HG03159 (cell line): Measurements from ENCODE around the gene ZFP90.
"Not testable (repeated sequence)": the region's sequence is repeated elsewhere in the genome, so short reads cannot be mapped to it uniquely, and the experiment has no call there.

Experiments used
- ATAC-seq: cut with Tn5 transposase; IDR thresholded peaks from one replicate; pipeline ENCODE4 v1.9.1; 2021; ENCODE audit warnings: mild to moderate bottlenecking, moderate library complexity; ENCODE audit not compliant: unreplicated experiment

The ZFP90 gene

GRCh38 chr16:68517606-68518166 is 21.4 kb upstream of the ZFP90 start:
- ATAC-seq: no peak

DNA sequence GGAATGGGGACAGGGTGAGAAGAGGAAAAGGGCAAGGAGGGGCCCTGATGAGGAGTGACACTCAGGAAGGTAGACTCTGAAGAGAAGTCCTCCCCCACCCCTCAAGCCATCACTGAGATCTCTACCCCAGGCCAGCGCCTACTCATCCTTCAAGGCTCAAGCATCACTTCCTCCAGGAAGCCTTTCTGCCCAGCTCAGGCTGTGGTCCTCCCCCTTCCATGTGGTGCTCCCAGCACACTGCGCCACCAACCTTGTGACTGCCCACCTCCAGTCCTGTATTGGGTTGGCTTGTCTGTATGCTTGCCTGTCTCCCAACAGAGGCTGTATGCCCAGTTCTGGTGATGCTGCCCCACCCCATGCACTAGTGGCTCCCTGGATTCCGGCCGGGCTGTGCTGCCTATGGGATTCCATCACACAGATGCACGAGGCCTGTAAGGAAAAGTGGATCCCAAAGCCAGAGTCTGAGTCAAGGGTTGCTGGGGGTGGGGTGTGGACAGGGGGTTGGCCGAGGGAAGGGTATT is 19.8 kb upstream of the ZFP90 start:
- ATAC-seq: no peak

GRCh38 chr16:68520649-68521086 is 18.4 kb upstream of the ZFP90 start:
- ATAC-seq: peak; percentile 79

- ATAC-seq: no peak
These were observed 14.8 kb upstream of the ZFP90 start for GRCh38 chr16:68524069-68524820.

DNA sequence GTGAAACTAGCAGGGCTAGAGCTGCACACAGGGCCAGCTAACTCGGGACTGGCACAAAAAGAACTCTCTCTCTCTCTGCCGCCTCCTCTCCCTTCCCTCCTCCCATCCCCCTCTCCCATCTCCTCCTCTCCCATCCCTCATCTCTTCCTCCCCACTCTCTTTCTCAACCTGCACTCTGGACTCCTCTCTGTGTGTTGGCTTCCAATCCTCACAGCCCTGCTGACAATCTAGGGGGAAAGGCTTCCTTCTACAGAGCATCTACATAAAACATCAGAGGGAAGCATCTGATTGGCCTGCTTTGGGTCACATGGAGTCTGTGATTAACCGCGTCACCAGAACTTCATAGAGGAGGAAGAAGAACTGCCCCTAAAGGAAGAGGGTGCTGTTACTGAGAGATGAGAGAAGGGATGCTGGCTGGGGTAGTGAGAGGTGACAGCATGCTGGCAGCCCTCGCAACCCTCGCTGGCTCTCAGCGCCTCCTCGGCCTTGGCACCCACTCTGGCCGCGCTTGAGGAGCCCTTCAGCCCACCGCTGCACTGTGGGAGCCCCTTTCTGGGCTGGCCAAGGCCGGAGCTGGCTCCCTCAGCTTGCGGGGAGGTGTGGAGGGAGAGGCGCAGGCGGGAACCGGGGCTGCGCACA is 12.8 kb upstream of the ZFP90 start:
- ATAC-seq: no peak

- no peak for ATAC-seq
These were observed 12.3 kb upstream of the ZFP90 start for GRCh38 chr16:68526782-68527145.

- no peak for ATAC-seq
These were observed 10.9 kb upstream of the ZFP90 start for GRCh38 chr16:68528233-68528632.

DNA sequence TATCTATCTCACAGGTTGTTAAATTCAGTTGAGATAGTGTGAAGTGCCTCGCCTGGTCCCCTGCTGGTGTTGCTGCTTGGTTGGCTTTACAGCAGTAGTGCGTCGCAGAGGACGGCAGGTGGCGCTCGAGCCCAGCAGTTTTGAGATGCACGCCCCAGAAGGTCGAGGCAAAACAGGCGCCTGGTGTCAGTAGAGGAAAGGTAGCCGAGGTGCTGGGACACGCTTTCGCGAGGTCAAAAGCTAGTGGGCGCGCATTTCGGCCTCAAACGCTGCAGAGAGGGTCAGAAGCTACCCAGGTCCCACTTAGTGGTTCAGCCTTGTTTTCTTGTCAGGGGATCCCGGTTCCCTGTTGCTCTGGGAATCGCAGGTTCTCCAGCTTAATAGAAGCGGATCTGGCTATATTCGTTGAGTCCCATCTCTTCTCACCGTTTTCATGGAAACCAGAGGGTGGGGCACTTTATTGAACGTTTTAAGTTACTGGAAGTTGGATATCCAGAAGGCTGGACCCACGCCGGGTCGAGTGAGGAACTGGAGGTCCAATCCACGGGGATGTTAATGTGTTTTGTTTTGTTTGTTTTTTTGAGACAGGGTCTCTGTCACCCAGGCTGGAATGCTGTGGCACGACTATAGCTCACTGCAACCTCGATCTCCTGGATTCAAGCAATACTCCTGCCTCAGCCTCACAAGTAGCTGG is 10.3 kb upstream of the ZFP90 start:
- ATAC-seq: peak; percentile 77

DNA sequence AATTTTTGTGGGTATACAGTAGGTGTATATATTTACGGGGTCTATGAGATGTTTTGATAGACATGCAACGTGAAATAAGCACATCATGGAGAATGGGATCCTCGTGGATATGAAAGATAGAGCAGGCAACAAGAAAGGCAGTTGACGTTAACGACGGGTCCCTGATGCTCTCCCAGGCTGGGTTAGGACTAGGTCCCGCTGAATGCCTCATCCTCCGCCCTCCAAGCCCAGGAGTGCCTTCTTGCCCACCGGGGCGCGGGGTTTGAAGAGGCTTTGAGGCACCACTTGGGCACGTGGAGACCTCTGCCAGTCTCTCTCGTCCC is 9.5 kb upstream of the ZFP90 start:
- ATAC-seq: no peak

DNA sequence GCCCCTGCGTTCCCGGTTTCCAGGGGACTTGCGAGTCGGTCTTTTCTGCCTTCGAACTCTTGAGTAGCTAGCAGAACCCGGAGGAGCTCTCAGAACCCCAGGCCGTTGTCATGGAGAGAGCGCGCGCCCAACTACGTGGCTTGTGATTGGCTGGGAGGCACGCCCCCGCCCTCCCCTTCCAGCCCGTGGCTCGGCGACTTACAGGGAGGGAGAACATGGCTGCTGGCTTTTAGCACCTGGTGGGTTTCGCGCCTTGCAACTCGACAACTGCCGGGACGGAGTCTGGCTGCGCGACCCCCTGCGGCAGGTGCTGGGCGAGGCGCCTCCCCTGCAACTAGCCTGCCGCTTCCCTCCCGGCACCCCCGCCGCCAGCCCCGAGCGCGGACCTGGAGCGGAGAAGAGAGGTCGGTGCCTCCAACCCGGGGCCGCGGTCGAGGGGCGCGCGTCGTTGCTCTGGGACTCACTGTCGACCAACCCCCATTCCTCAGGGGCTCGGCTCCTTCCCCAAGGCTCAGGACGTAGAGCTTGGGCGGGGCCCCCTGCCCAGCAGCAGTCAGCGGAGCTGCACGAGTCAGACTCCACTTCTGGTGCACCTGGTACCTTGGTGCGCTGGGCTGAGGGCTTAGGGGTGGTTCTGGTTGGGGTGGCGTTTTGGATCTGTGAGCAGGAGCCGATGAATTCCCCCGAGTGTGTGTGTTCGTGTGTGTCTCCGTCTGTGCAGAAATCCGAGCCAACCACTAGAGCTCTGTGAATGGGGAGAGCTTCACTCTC is 9.0 kb upstream of the ZFP90 start:
- no peak for ATAC-seq

GRCh38 chr16:68533937-68534336 is 5.2 kb upstream of the ZFP90 start:
- ATAC-seq: no peak

GRCh38 chr16:68535331-68535730 is 3.8 kb upstream of the ZFP90 start:
- no peak for ATAC-seq

DNA sequence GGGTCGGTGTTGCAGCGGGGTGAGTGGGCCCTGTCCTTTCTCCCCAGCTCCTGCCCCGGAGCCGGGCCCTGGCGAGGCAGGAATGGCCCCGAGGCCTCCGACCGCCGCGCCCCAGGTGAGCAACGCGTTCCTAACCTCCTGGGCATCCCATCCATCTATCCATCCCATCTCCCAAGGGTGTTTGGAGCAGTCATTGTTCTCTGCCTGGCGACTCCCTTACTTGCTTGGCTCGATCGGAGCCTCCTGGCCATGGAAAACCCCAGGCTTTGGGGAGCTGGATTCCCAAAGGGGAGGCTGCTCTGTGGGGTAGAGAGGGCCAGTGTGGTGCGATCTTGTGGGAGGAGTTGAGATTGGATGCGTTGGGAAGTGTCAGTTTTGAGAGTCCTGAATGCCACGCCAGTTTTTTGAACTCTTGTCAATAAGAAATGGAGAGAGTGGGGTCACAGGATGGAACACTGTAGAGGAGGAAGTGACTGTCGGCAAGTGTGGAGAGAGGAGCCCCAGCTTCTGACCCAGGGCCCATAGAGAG is 684 bp downstream of the ZFP90 start:
- ATAC-seq: no peak

GRCh38 chr16:68548947-68549346 is 9.9 kb downstream of the ZFP90 start:
- ATAC-seq: no peak

DNA sequence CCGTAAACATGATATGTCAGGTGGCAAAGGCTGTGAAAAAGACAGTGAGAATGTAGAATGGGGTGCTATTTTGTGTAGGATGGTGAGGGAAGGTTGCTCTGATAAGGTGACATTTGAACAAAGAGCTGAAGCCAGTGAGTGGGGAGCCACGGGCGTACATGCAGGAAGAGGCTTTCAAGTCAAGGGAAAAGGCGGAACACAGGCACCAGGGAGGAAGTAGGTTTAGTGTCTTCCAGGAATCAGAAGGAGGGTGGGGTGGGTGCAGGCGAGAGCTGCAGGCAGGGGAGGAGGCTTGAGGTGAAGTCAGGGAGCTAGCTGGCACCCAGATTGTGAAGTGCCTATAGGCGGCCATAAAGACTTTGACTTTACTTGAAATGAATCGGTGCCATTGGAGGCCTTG is 14.1 kb downstream of the ZFP90 start:
- no peak for ATAC-seq

- not testable (repeated sequence) for ATAC-seq
These were observed 21.2 kb downstream of the ZFP90 start for GRCh38 chr16:68560341-68560740.

GRCh38 chr16:68563631-68564381 is 24.7 kb downstream of the ZFP90 start:
- no peak for ATAC-seq

DNA sequence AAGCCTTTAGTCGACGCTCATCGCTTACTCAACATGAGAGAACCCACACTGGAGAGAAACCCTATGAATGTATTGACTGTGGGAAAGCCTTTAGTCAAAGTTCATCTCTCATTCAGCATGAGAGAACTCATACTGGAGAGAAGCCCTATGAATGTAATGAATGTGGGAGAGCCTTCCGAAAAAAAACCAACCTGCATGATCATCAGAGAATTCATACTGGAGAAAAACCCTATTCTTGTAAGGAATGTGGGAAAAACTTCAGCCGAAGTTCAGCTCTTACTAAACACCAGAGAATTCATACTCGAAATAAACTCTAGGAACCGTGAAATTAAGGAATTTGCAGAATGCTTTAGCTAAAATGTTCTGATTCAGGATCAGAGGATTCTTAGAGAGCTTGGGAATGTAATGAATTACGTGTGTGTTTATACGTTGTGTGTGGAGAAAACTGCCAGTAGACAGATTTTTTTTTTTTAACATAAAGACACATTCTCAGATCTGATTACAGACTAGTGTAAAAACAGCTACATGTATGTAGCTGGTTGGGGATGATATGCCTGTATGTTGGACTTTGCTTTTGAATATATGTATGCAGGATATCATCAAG is 25.4 kb downstream of the ZFP90 start:
- ATAC-seq: no peak

- no peak for ATAC-seq
These were observed 35.4 kb downstream of the ZFP90 start for GRCh38 chr16:68574479-68574878.

DNA sequence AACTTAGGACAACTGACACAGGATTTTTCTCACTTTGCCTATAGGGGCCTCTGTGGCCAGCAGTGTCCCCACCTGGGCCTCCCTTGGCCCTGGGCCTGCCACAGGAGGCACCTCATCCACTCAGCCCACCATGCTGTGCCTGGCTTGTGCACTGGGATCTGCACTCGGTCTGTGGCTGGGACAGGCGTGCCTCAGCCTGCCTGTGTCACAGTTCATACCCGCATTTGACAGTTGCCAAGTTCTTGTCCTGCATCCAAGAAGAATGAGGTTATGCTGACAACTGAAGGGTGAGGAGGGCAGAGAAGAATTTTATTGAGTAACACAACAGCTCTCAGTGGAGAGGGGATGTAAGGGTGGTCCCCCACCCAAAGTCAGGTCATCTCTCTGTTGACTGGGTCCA is 36.0 kb downstream of the ZFP90 start:
- ATAC-seq: no peak
